Stimulated activated CD8-positive, alpha-beta memory T cell treated with anti-CD3 and anti-CD28 coated beads, Interleukin-15, amount 100 ng/mL, for 24 hours (primary cell): ENCODE measurements around the gene USP17L12.
"Not testable (repeated sequence)": the region's sequence is repeated elsewhere in the genome, so short reads cannot be mapped to it uniquely, and the experiment has no call there.

ENCODE experiments used
- DNase-seq: peaks from one replicate; pipeline ENCODE4 v3.0.0-alpha.2; 2020; ENCODE audit warnings: low read depth

USP17L12 gene

GRCh38 chr4:9219852-9220251, at the start of gene USP17L12:
USP17L12 (plus strand) TSS chr4:9220152; CDS start chr4:9220152, 0 bp downstream.
- not testable (repeated sequence) for DNase-seq

- DNase-seq: not testable (repeated sequence)
Observed at GRCh38 chr4:9210357-9210756, 9.6 kb upstream of the USP17L12 start, which contains the start of gene USP17L10. USP17L10 (plus strand) TSS chr4:9210657; CDS start chr4:9210657, 0 bp downstream.

- DNase-seq: not testable (repeated sequence)
Observed at GRCh38 chr4:9214701-9215100, 5.3 kb upstream of the USP17L12 start.

GRCh38 chr4:9215105-9215504, 4.8 kb upstream of the USP17L12 start, which contains the start of gene USP17L11:
USP17L11 (plus strand) TSS chr4:9215405; CDS start chr4:9215405, 0 bp downstream.
- not testable (repeated sequence) for DNase-seq

GRCh38 chr4:9224596-9224995, 4.6 kb downstream of the USP17L12 start, which contains the start of gene USP17L13:
USP17L13 (plus strand) TSS chr4:9224896; CDS start chr4:9224896, 0 bp downstream.
- DNase-seq: not testable (repeated sequence)

GRCh38 chr4:9230249-9230648, 10.3 kb downstream of the USP17L12 start:
- not testable (repeated sequence) for DNase-seq

- not testable (repeated sequence) for DNase-seq
Observed at GRCh38 chr4:9234085-9234484, 14.1 kb downstream of the USP17L12 start, which contains the start of gene USP17L15. USP17L15 (plus strand) TSS chr4:9234385; CDS start chr4:9234385, 0 bp downstream.

- not testable (repeated sequence) for DNase-seq
Observed at GRCh38 chr4:9238461-9238860, 18.5 kb downstream of the USP17L12 start.

GRCh38 chr4:9243579-9243978, 23.6 kb downstream of the USP17L12 start, which contains the start of gene USP17L17:
USP17L17 (plus strand) TSS chr4:9243879; CDS start chr4:9243879, 0 bp downstream.
- not testable (repeated sequence) for DNase-seq

GRCh38 chr4:9247953-9248680, 28.2 kb downstream of the USP17L12 start, which contains the start of gene USP17L18:
USP17L18 (plus strand) TSS chr4:9248630; CDS start chr4:9248630, 0 bp downstream.
- DNase-seq: not testable (repeated sequence)

- not testable (repeated sequence) for DNase-seq
Observed at GRCh38 chr4:9253078-9253477, 33.1 kb downstream of the USP17L12 start, which contains the start of gene USP17L19. USP17L19 (plus strand) TSS chr4:9253378; CDS start chr4:9253378, 0 bp downstream.

- not testable (repeated sequence) for DNase-seq
Observed at GRCh38 chr4:9257824-9258223, 37.9 kb downstream of the USP17L12 start, which contains the start of gene USP17L20. USP17L20 (plus strand) TSS chr4:9258124; CDS start chr4:9258124, 0 bp downstream.

GRCh38 chr4:9262572-9262971, 42.6 kb downstream of the USP17L12 start, which contains the start of gene USP17L21:
USP17L21 (plus strand) TSS chr4:9262872; CDS start chr4:9262872, 0 bp downstream.
- not testable (repeated sequence) for DNase-seq

- not testable (repeated sequence) for DNase-seq
Observed at GRCh38 chr4:9267319-9267718, 47.4 kb downstream of the USP17L12 start, which contains the start of gene USP17L22. USP17L22 (plus strand) TSS chr4:9267619; CDS start chr4:9267619, 0 bp downstream.
